Stimulated activated effector memory CD8-positive, alpha-beta T cell treated with anti-CD3 and anti-CD28 coated beads, Interleukin-12 subunit alpha, Interleukin-12 subunit beta, amount 100 ng/mL, for 72 hours (primary cell): ENCODE measurements around the gene NOL11.

Experiments used
- ATAC-seq: fragments of 150-1000 bp; cut with Tn5 transposase; 2 replicates; pipeline ENCODE4 v1.10.0; 2021
- DNase-seq, 2 donors: peaks; one replicate each; pipeline ENCODE4 v3.0.0; 2021 to 2022; ENCODE audit warnings: low spot score in 2 of 2
- H3K27ac Mint-ChIP-seq: one replicate; pipeline ENCODE4 v1.8.0; 2022; ENCODE audit warnings: mild to moderate bottlenecking, mixed read lengths
- H3K36me3 Mint-ChIP-seq: one replicate; pipeline ENCODE4 v1.8.0; 2022; ENCODE audit warnings: mild to moderate bottlenecking, mixed read lengths
- H3K4me1 Mint-ChIP-seq: one replicate; pipeline ENCODE4 v1.8.0; 2022; ENCODE audit warnings: mixed read lengths
- H3K4me3 Mint-ChIP-seq: one replicate; pipeline ENCODE4 v1.8.0; 2022; ENCODE audit warnings: mild to moderate bottlenecking, mixed read lengths
- H3K9me3 Mint-ChIP-seq: one replicate; pipeline ENCODE4 v1.8.0; 2022; ENCODE audit warnings: mixed read lengths

Gene NOL11

DNA sequence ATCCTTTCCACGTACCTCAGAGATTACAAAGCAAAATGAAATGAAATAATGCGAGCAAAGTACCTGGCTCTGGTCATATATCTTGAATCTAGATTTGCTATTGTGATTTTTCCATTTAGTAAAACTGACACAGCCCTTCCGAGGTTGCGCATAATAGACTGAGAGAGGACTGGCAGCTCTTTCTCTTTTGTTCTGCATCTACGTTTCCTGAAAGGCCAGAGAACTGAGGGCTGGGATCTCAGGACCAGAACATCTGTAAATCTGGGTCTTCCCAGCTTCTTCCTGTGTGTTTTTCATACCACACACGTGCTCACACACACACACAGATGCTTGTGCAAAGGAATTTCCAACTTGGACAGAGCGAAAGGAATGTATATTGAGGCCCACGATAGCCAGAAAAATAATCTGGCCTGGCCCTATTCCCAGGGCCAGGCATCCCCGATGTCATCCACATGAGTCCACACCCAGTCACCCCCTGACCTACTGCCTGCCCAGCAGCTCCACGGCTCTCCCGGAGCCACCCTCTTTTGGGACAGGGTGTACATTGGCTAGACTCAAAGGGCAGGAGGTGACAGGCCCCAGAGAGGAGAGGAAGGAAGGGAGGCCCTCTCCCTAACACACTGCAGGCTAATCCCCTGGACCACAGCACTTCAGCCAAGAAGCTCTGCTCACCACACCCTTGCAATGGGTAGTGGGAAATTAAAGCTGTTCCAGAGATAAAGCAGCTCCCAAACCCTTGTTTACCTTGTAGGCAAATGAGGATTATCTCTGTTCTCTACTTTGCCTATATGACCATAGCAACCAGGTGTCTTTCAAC is 41.8 kb downstream of the NOL11 start:
- ATAC-seq (no peak), DNase-seq (no peak)
- H3K27ac Mint-ChIP-seq: no peak overlapping the region
- H3K36me3 Mint-ChIP-seq: no peaks in the 10 kb centered on the region
- H3K4me1 Mint-ChIP-seq: peaks cover 7% of the 10 kb centered on the region
- no peaks in the 10 kb centered on the region for H3K9me3 Mint-ChIP-seq
- H3K4me3 Mint-ChIP-seq: no peak overlapping the region

- Mint-ChIP-seq H3K27ac (no peak overlapping the region), H3K36me3 (no peaks in the 10 kb centered on the region)
Observed at GRCh38 chr17:67765623-67766022, 47.9 kb downstream of the NOL11 start.

DNA sequence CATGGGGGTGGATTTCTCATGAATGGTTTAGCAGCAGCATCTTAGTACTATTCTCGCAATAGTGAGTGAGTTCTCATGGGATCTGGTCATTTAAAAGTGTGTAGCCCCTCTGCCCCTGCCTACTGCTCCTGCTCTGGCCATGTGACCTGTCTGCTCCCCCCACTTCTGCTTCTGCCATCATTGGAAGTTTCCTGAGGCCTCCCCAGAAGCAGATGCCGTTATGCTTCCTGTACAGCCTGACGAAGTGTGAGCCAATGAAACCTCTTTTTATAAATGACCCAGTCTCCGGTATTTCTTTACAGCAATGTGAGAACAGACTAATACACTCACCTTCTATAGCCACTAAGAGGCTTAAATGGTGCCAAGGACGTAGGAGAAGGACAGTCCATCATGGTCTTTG is 51.5 kb downstream of the NOL11 start:
- DNase-seq (no peak), ATAC-seq (no peak)
- Mint-ChIP-seq H3K9me3 (no peaks in the 10 kb centered on the region), H3K4me3 (no peak overlapping the region), H3K36me3 (no peaks in the 10 kb centered on the region), H3K4me1 (no peaks in the 10 kb centered on the region), H3K27ac (no peak overlapping the region)

More at GRCh38 chr17:67765623-67766022, 47.9 kb downstream of the NOL11 start:
- no peak for ATAC-seq
- H3K9me3 Mint-ChIP-seq: no peaks in the 10 kb centered on the region
- no peak for DNase-seq
- H3K4me1 Mint-ChIP-seq: no peaks in the 10 kb centered on the region
- no peak overlapping the region for H3K4me3 Mint-ChIP-seq

GRCh38 chr17:67770539-67770938 is 52.8 kb downstream of the NOL11 start:
- Mint-ChIP-seq H3K36me3 (no peaks in the 10 kb centered on the region), H3K4me3 (no peak overlapping the region), H3K4me1 (no peaks in the 10 kb centered on the region), H3K9me3 (no peaks in the 10 kb centered on the region), H3K27ac (peak overlapping the region; percentile 32)
- DNase-seq: no peak
- ATAC-seq: peak; percentile 75

- H3K4me1 Mint-ChIP-seq: no peaks in the 10 kb centered on the region
- no peaks in the 10 kb centered on the region for H3K9me3 Mint-ChIP-seq
- DNase-seq: no peak
- no peaks in the 10 kb centered on the region for H3K36me3 Mint-ChIP-seq
- no peak overlapping the region for H3K4me3 Mint-ChIP-seq
- H3K27ac Mint-ChIP-seq: no peak overlapping the region
- ATAC-seq: no peak
Observed at GRCh38 chr17:67772679-67773078, 54.9 kb downstream of the NOL11 start.

DNA sequence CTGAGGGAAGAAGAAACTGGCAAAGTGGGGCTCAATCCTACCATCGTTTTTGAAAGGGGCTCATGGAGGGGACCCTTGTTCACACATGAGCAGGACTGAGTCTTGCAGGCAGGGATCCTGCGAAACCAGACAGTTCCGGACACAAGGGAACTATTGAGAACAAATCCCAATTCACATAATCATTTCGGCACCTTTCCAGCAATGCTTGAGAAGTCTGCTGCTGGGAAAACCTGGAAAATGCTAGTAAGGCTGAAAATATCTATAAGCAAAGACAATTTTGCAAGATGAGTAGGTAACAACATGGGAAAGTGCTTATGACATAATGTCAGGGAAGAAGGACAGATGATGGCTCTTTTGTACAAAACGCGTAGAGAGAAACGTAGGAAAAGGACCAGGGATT is 55.5 kb downstream of the NOL11 start:
- Mint-ChIP-seq H3K4me3 (no peak overlapping the region), H3K36me3 (no peaks in the 10 kb centered on the region), H3K4me1 (no peaks in the 10 kb centered on the region), H3K9me3 (no peaks in the 10 kb centered on the region), H3K27ac (no peak overlapping the region)
- ATAC-seq (no peak), DNase-seq (no peak)

GRCh38 chr17:67779098-67779672 is 61.4 kb downstream of the NOL11 start:
- no peaks in the 10 kb centered on the region for H3K4me1 Mint-ChIP-seq
- H3K4me3 Mint-ChIP-seq: no peak overlapping the region
- no peak overlapping the region for H3K27ac Mint-ChIP-seq
- no peaks in the 10 kb centered on the region for H3K9me3 Mint-ChIP-seq
- ATAC-seq (peak; percentile 66), DNase-seq (peak in 1 of 2 donors; percentile 61)
- no peaks in the 10 kb centered on the region for H3K36me3 Mint-ChIP-seq

DNA sequence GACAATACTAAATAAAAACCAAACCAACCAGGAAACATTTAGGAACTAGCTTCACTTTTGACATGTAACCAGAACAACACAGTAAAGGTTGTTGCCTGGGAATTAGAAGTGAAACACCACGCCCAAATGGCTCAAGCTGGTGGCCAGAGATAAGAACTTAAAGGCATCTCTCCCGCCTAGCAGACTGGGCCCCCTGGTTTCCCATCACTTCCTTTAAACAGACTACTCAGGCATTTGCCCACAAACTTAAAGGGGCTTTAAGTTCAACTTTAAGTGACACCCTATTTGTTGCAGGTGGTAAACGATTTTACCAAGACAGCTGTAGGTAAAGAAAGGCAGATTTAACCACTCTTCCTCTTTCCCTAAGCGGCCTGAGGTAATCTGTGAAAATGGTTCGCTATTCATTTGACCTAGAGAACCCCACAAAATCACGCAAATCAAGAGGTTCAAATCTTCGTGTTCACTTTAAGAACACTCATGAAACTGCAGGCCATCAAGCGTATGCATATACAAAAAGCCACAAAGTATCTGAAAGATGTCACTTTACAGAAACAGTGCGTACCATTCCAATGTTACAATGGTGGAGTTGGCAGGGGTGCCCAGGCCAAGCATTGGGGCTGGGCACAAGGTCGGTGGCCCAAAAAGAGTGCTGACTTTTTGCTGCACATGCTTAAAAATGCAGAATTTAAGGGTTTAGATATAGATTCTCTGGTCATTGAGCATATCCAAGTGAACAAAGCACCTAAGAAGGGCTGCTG is 66.8 kb downstream of the NOL11 start:
- Mint-ChIP-seq H3K4me3 (no peak overlapping the region), H3K27ac (no peak overlapping the region), H3K9me3 (no peaks in the 10 kb centered on the region), H3K36me3 (no peaks in the 10 kb centered on the region), H3K4me1 (no peaks in the 10 kb centered on the region)
- DNase-seq (no peak), ATAC-seq (no peak)

DNA sequence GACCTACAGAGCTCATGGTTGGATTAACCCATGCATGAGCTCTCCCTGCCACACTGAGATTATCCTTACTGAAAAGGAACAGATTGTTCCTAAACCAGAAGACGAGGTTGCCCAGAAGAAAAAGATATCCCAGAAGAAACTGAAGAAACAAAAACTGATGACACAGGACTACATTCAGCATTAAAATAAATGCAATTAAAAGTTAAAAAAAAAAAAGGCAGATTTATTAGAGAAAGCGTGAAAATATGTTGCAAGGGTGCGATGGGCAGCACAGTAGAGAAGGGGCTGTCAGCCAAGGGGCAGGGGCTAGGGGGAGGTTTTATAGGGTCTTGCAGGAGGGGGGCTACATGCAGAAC is 67.4 kb downstream of the NOL11 start:
- H3K4me1 Mint-ChIP-seq: no peaks in the 10 kb centered on the region
- DNase-seq: no peak
- no peak overlapping the region for H3K4me3 Mint-ChIP-seq
- H3K9me3 Mint-ChIP-seq: no peaks in the 10 kb centered on the region
- no peak overlapping the region for H3K27ac Mint-ChIP-seq
- ATAC-seq: no peak
- no peaks in the 10 kb centered on the region for H3K36me3 Mint-ChIP-seq

GRCh38 chr17:67785504-67785903 is 67.8 kb downstream of the NOL11 start:
- H3K27ac Mint-ChIP-seq: no peak overlapping the region
- ATAC-seq (no peak), DNase-seq (no peak)
- no peaks in the 10 kb centered on the region for H3K9me3 Mint-ChIP-seq
- H3K36me3 Mint-ChIP-seq: no peaks in the 10 kb centered on the region
- no peaks in the 10 kb centered on the region for H3K4me1 Mint-ChIP-seq
- no peak overlapping the region for H3K4me3 Mint-ChIP-seq
